Duodenal mucosa (tissue), 2 donors: ENCODE results near the gene ZNF222.
A peak's percentile ranks its signal among the peaks of the same experiment; 100 is the strongest.

Experiments
- H3K27ac ChIP-seq: one replicate; pipeline ENCODE4 v1.7.0; 2013; ENCODE audit warnings: low read depth, low read length
- H3K27me3 ChIP-seq, 2 donors: one replicate each; pipeline ENCODE4 v1.7.0; 2013; ENCODE audit warnings: low read length in 2 of 2, control low read depth in 1 of 2; ENCODE audit not compliant: insufficient read depth in 2 of 2, control insufficient read depth in 1 of 2
- H3K36me3 ChIP-seq, 2 donors: one replicate each; pipeline ENCODE4 v1.7.0; 2013; ENCODE audit warnings: low read length in 2 of 2, control low read depth in 1 of 2; ENCODE audit not compliant: insufficient read depth in 2 of 2, control insufficient read depth in 1 of 2
- H3K4me1 ChIP-seq, 2 donors: one replicate each; pipeline ENCODE4 v1.7.0; 2013; ENCODE audit warnings: low read length in 2 of 2, control low read depth in 1 of 2; ENCODE audit not compliant: insufficient read depth in 2 of 2, control insufficient read depth in 1 of 2
- H3K4me3 ChIP-seq, 2 donors: one replicate each; pipeline ENCODE4 v1.7.0; 2013; ENCODE audit warnings: low read length in 2 of 2, low read depth in 1 of 2
- H3K9ac ChIP-seq, 2 donors: one replicate each; pipeline ENCODE4 v1.7.0; 2013; ENCODE audit warnings: low read length in 2 of 2, low read depth in 1 of 2
- H3K9me3 ChIP-seq, 2 donors: one replicate each; pipeline ENCODE4 v1.7.0; 2013; ENCODE audit warnings: low read length in 2 of 2, control low read depth in 1 of 2; ENCODE audit not compliant: control insufficient read depth in 1 of 2

ZNF222 gene

DNA sequence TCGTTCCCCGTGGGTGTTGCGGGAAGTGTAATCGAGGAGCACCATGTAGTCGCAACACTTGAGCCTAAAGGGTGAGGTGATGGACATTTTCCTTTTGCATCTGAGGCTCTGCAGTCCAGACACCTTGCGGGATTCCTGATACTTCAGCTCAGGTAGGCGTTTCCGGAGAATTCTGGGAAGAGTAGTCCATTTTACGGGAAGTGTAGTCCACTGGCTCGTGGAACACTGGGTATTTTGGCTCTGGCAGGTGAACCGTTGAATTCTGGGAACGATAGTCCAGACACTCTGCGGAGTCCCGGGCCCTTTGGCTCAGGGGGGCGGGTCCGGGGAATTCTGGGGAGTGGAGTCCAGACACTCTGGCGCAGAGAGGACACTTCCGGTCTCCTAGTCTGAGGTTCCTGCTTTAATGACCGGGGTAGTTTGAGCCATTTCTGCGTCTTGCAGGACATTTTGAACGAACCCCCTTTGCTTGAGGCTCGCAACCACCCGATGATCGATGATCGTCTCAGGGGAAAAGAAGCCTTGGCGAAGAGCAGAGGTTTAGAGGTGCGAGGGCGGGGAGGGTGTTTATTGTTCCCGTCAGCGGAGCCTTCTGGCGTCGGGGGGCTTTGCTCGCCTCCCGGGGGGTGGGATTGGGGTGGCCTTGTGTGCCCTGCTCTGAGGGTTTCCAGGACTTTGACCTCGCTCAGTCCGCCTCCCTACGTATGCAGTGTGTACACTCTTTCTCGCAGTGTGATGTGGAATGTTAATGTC, 26.6 kb downstream of the ZNF222 start, which contains the start of gene ZNF223:
TSS of gene ZNF223 (plus strand) at position 387 of the 753 bp plus-strand sequence. CDS start 3,141 bp downstream, outside the sequence.
- peaks cover 10 to 18% of the 10 kb centered on the region in 2 donors for H3K4me1 ChIP-seq
- peak within 1 kb of the TSS; percentile 80 to 97 for H3K4me3 ChIP-seq
- H3K27me3 ChIP-seq = peaks cover 0 to 3% of the 10 kb centered on the region in 2 donors
- peaks cover 7 to 12% of the 10 kb centered on the region in 2 donors for H3K9me3 ChIP-seq
- H3K27ac ChIP-seq = peak within 1 kb of the TSS; percentile 13
- peak within 1 kb of the TSS; percentile 82 to 87 for H3K9ac ChIP-seq
- H3K36me3 ChIP-seq = peaks cover 4 to 12% of the 10 kb centered on the region in 2 donors

DNA sequence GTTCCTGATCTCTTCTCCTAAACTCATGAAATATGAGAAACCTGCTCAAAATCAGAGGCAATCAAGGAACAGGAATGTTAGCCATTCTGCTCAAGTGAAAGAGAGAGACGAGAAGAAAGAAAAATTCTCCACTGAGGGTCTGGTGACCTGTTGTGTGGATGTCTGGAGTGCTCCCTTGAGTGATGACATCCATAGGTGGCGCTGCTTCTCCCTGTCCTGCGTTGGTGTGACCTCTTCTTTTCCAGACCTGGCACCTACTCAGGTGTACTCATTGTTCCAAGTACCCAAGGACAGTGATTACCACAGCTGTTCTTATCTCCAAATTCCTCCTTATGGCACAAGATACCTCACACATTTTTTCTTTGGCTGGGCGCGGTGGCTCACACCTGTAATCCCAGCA, 30.7 kb downstream of the ZNF222 start:
- Histone ChIP-seq H3K9ac (no peak overlapping the region), H3K9me3 (peaks cover 12 to 14% of the 10 kb centered on the region in 2 donors), H3K27ac (no peak overlapping the region), H3K4me3 (no peak overlapping the region), H3K4me1 (peaks cover 6 to 18% of the 10 kb centered on the region in 2 donors), H3K27me3 (no peaks in the 10 kb centered on the region), H3K36me3 (peaks cover 31 to 44% of the 10 kb centered on the region in 2 donors)

DNA sequence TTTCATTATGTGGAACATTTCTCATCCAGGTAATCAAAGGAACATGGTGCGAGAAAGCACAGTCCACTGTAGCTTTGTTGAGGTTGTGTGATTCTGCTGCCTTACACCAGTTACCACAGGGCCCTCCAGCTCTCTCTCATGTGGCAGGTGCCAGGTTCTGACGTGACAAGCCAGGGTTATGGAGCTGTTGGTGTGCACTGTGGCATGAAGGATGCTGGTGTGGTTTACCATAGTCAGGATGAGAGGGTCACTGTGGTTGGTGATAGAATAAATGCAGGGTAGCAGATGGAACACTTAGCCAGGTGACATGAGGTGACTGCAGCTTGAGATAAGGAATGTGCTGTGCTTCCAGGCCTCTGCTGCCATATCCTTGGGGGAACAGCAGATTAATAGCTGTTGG, 34.0 kb downstream of the ZNF222 start:
- Histone ChIP-seq H3K9ac (no peak overlapping the region), H3K4me1 (no peaks in the 10 kb centered on the region), H3K4me3 (no peak overlapping the region), H3K36me3 (peaks cover 52 to 73% of the 10 kb centered on the region in 2 donors), H3K27ac (no peak overlapping the region), H3K9me3 (peaks cover 20 to 23% of the 10 kb centered on the region in 2 donors), H3K27me3 (no peaks in the 10 kb centered on the region)

DNA sequence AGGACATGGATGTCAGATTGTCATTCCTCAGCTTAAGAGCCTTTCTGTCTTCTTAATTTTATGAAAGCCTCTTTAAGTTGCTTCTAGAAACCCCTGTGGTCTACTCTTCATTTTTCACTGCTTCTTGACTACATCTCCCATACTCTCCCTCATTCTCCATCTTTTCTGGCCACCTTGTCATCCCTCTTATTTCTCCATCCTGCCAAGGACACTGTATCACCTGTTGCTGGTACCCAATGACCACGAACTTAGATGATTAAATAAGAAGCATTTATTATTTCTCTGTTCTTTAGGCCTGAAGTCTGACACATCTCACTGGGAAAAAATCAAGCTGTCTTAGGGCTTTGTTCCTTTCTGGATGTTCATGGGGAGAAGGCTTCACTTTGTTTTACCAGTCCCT, 35.9 kb downstream of the ZNF222 start:
- Histone ChIP-seq H3K4me3 (no peak overlapping the region), H3K27ac (no peak overlapping the region), H3K4me1 (no peaks in the 10 kb centered on the region), H3K27me3 (no peaks in the 10 kb centered on the region), H3K36me3 (peaks cover 57 to 74% of the 10 kb centered on the region in 2 donors), H3K9ac (no peak overlapping the region), H3K9me3 (peaks cover 20 to 27% of the 10 kb centered on the region in 2 donors)

DNA sequence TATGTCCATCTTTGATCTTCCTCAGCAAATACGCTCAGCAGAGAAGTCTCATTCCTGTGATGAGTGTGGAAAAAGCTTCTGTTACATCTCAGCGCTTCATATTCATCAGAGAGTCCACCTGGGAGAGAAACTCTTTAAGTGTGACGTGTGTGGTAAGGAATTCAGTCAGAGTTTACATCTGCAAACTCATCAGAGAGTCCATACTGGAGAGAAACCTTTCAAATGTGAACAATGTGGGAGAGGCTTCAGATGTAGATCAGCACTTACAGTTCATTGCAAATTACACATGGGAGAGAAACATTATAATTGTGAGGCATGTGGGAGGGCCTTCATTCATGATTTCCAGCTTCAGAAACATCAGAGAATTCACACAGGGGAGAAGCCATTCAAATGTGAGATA, 41.1 kb downstream of the ZNF222 start:
- no peak overlapping the region for H3K27ac ChIP-seq
- H3K9ac ChIP-seq = no peak overlapping the region
- peaks cover 39 to 53% of the 10 kb centered on the region in 2 donors for H3K36me3 ChIP-seq
- H3K4me1 ChIP-seq = peaks cover under 1 to 2% of the 10 kb centered on the region in 2 donors
- peak overlapping the region; percentile 11 to 25 for H3K4me3 ChIP-seq
- H3K27me3 ChIP-seq = no peaks in the 10 kb centered on the region
- peaks cover 39 to 43% of the 10 kb centered on the region in 2 donors for H3K9me3 ChIP-seq

DNA sequence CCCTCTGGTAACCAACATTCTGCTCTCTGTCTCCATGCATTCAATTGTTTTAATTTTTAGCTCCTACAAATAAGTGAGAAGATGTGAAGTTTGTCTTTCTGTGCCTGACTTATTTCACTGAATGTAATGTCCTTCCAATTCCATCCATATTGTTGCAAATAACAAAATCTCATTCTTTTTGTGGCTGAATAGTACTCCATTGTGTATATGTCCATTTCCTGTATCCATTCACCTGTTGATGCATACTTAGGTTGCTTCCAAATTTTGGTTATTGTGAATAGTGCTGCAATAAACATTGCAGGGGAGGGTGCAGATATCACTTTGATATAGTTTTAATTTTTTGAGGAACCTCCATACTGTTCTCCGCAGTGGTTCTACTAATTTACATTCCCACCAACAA, 44.2 kb downstream of the ZNF222 start:
- no peaks in the 10 kb centered on the region for H3K27me3 ChIP-seq
- peaks cover 30 to 34% of the 10 kb centered on the region in 2 donors for H3K9me3 ChIP-seq
- no peak overlapping the region for H3K27ac ChIP-seq

DNA sequence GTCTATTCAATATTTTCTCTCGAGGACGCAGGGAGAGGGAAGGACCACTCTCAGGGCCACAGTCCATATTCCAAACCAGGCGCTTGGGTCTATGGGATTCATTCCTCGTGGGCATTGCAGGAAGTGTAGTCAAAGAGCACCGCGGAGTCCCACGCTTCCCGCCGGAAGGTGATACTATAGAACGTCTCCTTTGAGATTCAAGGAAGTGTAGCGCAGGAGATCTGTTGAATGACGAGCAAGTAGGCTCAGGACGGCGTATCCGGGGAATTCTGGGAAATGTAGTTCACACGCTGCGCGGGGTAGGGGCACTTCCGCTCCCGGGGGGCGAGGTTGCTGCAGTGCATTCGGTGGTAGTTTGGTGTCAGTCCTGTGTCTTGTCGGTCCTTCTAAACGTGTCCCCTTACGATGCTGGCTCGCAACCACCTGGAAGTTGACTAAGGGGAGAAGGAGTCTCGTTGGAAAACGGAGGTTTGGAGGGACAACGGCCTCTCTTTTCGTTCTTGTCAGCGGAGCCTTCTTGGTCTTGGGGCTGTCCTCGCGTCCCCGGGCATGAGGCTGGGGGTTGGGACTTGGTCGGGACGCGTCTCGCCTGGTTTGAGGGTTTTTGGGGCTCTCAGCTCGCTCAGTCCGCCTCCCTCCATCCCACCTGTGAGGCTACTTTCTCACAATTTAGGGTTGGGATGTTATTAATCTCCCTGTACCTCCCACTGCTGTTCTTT, 46.8 kb downstream of the ZNF222 start, which contains the start of gene ZNF284:
TSS of gene ZNF284 (plus strand) at position 336 of the 719 bp plus-strand sequence. CDS start 4,231 bp downstream, outside the sequence.
- Histone ChIP-seq H3K9me3 (peaks cover 10 to 14% of the 10 kb centered on the region in 2 donors), H3K36me3 (peaks cover 4 to 6% of the 10 kb centered on the region in 2 donors), H3K4me1 (peaks cover 10 to 13% of the 10 kb centered on the region in 2 donors), H3K9ac (peak within 1 kb of the TSS; percentile 78 to 82), H3K27ac (no peak within 1 kb of the TSS), H3K27me3 (no peaks in the 10 kb centered on the region), H3K4me3 (peak within 1 kb of the TSS; percentile 95 to 98)

More for the DNA sequence above, 44.2 kb downstream of the ZNF222 start:
- Histone ChIP-seq H3K36me3 (peaks cover 21 to 27% of the 10 kb centered on the region in 2 donors), H3K4me3 (no peak overlapping the region), H3K9ac (no peak overlapping the region), H3K4me1 (peaks cover 10 to 13% of the 10 kb centered on the region in 2 donors)

DNA sequence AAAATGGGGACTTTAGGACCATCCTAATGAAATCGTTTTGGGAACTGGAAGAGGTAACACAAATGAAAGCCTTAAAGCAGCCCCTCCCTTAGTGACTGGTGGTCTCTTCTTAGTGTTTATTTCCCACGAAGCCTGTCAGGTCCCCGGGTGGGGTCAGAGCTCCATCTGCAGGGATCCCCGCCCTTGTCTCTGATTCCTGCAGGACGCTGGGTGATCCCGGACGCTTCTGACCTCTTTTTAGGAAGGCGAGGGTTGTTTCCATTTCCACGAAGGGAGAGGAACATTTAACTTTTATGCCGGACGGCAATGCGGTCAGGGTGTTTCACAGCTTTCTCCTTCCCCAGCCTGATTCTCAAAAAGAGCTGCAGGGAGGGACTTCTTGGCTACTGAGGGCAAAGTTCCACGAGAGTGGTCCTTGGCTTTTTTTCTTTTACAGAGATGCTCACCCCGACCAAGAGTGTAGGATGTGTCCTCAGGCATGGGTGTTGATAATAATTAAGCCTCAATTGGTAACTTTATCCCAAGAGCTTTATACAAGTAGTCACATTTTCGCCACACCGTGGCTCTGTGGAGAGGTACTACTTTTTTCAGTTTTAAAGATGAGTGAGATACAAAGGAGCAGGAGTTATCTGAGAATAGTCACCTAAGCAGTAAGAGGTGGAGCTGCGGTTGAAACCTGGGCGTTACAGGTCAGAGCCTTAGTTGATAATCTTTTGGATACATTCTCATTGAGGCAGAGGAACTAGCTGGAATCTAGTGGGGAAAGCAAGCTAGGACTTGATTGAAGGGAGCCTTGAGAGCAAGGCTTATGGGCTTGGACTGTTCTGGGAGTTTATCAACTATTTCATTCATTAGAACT, 47.6 kb downstream of the ZNF222 start:
- H3K4me3 ChIP-seq = peak overlapping the region; percentile 95 to 98
- no peak overlapping the region for H3K27ac ChIP-seq
- H3K9ac ChIP-seq = peak overlapping the region; percentile 78 to 82
- peaks cover 0 to 3% of the 10 kb centered on the region in 2 donors for H3K36me3 ChIP-seq
- peaks cover 3 to 7% of the 10 kb centered on the region in 2 donors for H3K9me3 ChIP-seq
- no peaks in the 10 kb centered on the region for H3K27me3 ChIP-seq
- peaks cover 10 to 13% of the 10 kb centered on the region in 2 donors for H3K4me1 ChIP-seq

DNA sequence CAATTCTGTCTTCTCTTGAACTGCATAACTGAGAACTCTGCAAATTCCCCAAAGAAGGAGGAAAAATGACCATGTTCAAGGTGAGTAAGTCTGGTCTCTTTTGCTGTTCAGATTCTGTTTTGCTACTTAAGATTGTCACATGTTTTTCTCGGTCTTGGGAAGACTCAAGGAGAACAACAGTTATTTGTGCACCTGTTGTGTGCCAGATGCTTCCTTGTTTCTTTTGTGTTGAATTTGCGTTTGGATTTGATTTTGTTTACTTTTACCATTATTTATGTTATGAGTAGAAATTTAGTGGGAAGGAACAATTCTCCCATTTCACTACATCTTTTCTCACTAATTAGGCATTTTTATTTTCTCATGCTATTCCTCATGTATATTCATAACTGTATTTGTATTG, 51.1 kb downstream of the ZNF222 start:
- Histone ChIP-seq H3K4me1 (peaks cover 9 to 11% of the 10 kb centered on the region in 2 donors), H3K4me3 (no peak overlapping the region), H3K27ac (no peak overlapping the region), H3K9ac (no peak overlapping the region), H3K9me3 (no peaks in the 10 kb centered on the region), H3K27me3 (no peaks in the 10 kb centered on the region), H3K36me3 (peaks cover 0 to 12% of the 10 kb centered on the region in 2 donors)
